ENCODE results near the gene NOS1AP. TPM values are rescaled to one million over a fixed set of nuclear protein-coding genes. Genes with fewer than 3 reads are reported as not detected.

Gene NOS1AP
- total and polyA plus RNA-seq, 9 of the 15 experiments (the other 6 are each of a cell fraction or from before 2014, with no cell fraction given): 0.07 to 1.5 (median 0.22) TPM

DNA sequence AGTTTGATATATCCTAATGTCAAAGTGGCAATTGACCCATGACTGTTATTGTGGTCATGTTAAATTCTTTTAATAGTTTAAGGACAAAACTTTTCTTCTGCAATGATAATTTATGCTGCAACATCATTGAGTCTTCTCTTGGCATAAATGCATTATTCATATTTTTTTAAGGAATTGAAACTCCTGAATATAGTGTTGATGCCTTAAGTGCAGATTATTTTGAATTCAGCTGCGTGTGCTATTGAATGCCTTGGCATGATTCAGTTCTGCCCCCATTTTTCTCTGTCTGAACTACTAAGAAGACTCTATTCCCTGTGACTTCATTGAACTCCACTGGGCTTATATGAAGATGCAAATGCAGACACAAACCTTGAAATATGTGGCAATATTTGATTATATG lies 22.6 kb upstream of the NOS1AP start:
- Histone ChIP-seq H3K79me2 (ENCODE audit: control insufficient read depth, insufficient read depth, low read length) (no peaks in the 10 kb centered on the region), H3K36me3 (ENCODE audit: control insufficient read depth, insufficient read depth, low read length) (no peaks in the 10 kb centered on the region), H4K20me1 (replicated peaks; ENCODE audit: control insufficient read depth, insufficient read depth, low read length) (no peaks in the 10 kb centered on the region), H3K4me1 (replicated peaks in 1 of 2; ENCODE audit: control insufficient read depth in 2 of 2, insufficient read depth in 2 of 2, low read length in 2 of 2) (no peaks in the 10 kb centered on the region), H3K27ac (ENCODE audit: extremely low read depth, low read depth, low read length) (no peak overlapping the region), H3K4me3 (no peak overlapping the region), H3K27me3 (ENCODE audit: control insufficient read depth in 2 of 2, insufficient read depth in 2 of 2, low read length in 2 of 2) (no peaks in the 10 kb centered on the region), H2AFZ (ENCODE audit: low read depth, low read length) (no peak overlapping the region), H3K9ac (ENCODE audit: insufficient read depth in 1 of 2, low read depth in 2 of 2, low read length in 2 of 2) (no peak overlapping the region), H3K4me2 (ENCODE audit: insufficient read depth, low read length) (no peak overlapping the region), H3K9me3 (replicated peaks; ENCODE audit: control insufficient read depth, insufficient read depth, low read depth, low read length) (no peaks in the 10 kb centered on the region), H3K9me1 (ENCODE audit: control insufficient read depth, insufficient read depth, low read length) (no peaks in the 10 kb centered on the region)
- in situ Hi-C loops (cut with MboI) (no loop called here), intact Hi-C loops (cut with micrococcal nuclease) (no loop called here)
- CTCF ChIA-PET (ENCODE audit: low intra/inter-chr PET ratio): no interaction called here
- no peak for TF ChIP-seq SRSF3 (IDR thresholded peaks at IDR 0.05; ENCODE audit: insufficient read depth, low read length)
- no peak for TF ChIP-seq SP1 (CRISPR knock-in tag; IDR thresholded peaks at IDR 0.05)
- TF ChIP-seq NFIC (IDR thresholded peaks at IDR 0.05): no peak
- no peak for TF ChIP-seq ZNF551 (CRISPR knock-in tag; IDR thresholded peaks at IDR 0.05)
- no peak for TF ChIP-seq ZNF324 (CRISPR knock-in tag; IDR thresholded peaks at IDR 0.05)
- TF ChIP-seq ZNF224 (CRISPR knock-in tag; IDR thresholded peaks at IDR 0.05): no peak
- no peak for TF ChIP-seq ZNF717 (CRISPR knock-in tag; IDR thresholded peaks at IDR 0.05)
- TF ChIP-seq BCOR (IDR thresholded peaks at IDR 0.05): no peak
- TF ChIP-seq ZBED1 (IDR thresholded peaks at IDR 0.05): no peak
- TF ChIP-seq, protein P1, sequence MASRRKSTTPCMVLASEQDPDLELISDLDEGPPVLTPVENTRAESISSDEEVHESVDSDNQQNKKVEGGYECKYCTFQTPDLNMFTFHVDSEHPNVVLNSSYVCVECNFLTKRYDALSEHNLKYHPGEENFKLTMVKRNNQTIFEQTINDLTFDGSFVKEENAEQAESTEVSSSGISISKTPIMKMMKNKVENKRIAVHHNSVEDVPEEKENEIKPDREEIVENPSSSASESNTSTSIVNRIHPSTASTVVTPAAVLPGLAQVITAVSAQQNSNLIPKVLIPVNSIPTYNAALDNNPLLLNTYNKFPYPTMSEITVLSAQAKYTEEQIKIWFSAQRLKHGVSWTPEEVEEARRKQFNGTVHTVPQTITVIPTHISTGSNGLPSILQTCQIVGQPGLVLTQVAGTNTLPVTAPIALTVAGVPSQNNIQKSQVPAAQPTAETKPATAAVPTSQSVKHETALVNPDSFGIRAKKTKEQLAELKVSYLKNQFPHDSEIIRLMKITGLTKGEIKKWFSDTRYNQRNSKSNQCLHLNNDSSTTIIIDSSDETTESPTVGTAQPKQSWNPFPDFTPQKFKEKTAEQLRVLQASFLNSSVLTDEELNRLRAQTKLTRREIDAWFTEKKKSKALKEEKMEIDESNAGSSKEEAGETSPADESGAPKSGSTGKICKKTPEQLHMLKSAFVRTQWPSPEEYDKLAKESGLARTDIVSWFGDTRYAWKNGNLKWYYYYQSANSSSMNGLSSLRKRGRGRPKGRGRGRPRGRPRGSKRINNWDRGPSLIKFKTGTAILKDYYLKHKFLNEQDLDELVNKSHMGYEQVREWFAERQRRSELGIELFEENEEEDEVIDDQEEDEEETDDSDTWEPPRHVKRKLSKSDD (conservative IDR thresholded peaks at IDR 0.05; ENCODE audit: low read length): no peak
- no peak for TF ChIP-seq RB1 (IDR thresholded peaks at IDR 0.05; ENCODE audit: low read depth)
- no TSS peak for BruUV-seq (replicated peaks)
- 0% methylated on average over 1 of the region's 1 CpG for WGBS (ENCODE audit: insufficient coverage, low coverage, missing lambda C conversion rate)
- DNase-seq (ENCODE audit: extremely low read depth in 1 of 4, low spot score in 3 of 4): no peak
- FAIRE-seq: no peak
- no peak for ATAC-seq
- POLR2A ChIA-PET: no interaction called here
